Thyroid gland (tissue), 4 donors: ENCODE results near the gene GJC2. TPM values are rescaled to one million over a fixed set of nuclear protein-coding genes. Genes with fewer than 3 reads are reported as not detected.

Experiments
- DNase-seq, 2 donors: peaks; one replicate each; pipeline ENCODE4 v3.0.0-alpha.2; 2019
- H3K27ac ChIP-seq, 3 donors: fragments of 200-600 bp; sonication (generic); 1 replicate in 2 of 3; 2 replicates in 1 of 3; pipeline ENCODE4 v1.5.1; 2016 to 2019; ENCODE audit warnings: mild to moderate bottlenecking in 1 of 3, moderate library complexity in 1 of 3
- H3K27me3 ChIP-seq: fragments of 200-600 bp; sonication (generic); one replicate; pipeline ENCODE4 v1.5.1; 2019
- H3K36me3 ChIP-seq, 2 donors: fragments of 200-600 bp; sonication (generic); one replicate each; pipeline ENCODE4 v1.5.1; 2016 to 2019
- H3K4me1 ChIP-seq, 2 donors: fragments of 200-600 bp; sonication (generic); one replicate each; pipeline ENCODE4 v1.5.1; 2017 to 2019
- H3K4me3 ChIP-seq, 3 donors: fragments of 200-600 bp; sonication (generic); replicated peaks in 1 of 3; 1 replicate in 2 of 3; 2 replicates in 1 of 3; pipeline ENCODE4 v1.5.1; 2016; ENCODE audit warnings: mild to moderate bottlenecking in 1 of 3
- H3K9me3 ChIP-seq: fragments of 200-600 bp; sonication (generic); one replicate; pipeline ENCODE4 v1.5.1; 2017
- POLR2A ChIP-seq, 2 donors: fragments of 450-650 bp; IDR thresholded peaks; one replicate each; pipeline ENCODE4 v1.6.1; 2017; ENCODE audit warnings: antibody characterized with exemption in 2 of 2, mild to moderate bottlenecking in 2 of 2, moderate library complexity in 1 of 2
- WGBS, 2 donors: methylation state at CpG; one replicate each; pipeline ENCODE4 v1.1.5; 2017; 5-methylcytosine and 5-hydroxymethylcytosine counted together
- intact Hi-C: fragments of 100-400 bp; cut with DNase I; formaldehyde crosslinking; loops from one replicate; pipeline ENCODE4 v1.15.1; 2023
- total RNA-seq, 4 donors: library from RNA; depleted of rRNA; stranded (reverse); fragments of >200 nt; gene quantifications; one replicate each; pipeline ENCODE4 v1.2.3, GENCODE V29; 2016
- TF ChIP-seq, protein P1 (sequence below), 6 experiments: fragments of 200-600 bp in 3 of 6; fragments of 450-650 bp in 3 of 6; sonication (generic) in 3 of 6; IDR thresholded peaks; one replicate each; pipeline ENCODE4 v1.5.1; 2016 to 2019; ENCODE audit warnings: antibody characterized with exemption in 6 of 6, mild to moderate bottlenecking in 2 of 6, inconsistent platforms in 1 of 6, moderate library complexity in 1 of 6

Gene GJC2
- total RNA-seq, 4 donors from 2014 or later: 2.1 to 14.0 (median 3.8) TPM

- peak overlapping the region; percentile 49 to 76 (median 71) for H3K27ac ChIP-seq
- H3K27me3 ChIP-seq: no peaks in the 10 kb centered on the region
- H3K4me1 ChIP-seq: peaks cover 0 to 37% of the 10 kb centered on the region in 2 donors
- no peak overlapping the region for H3K4me3 ChIP-seq
- no peak for TF ChIP-seq POLR2A (IDR thresholded peaks at IDR 0.05)
- TF ChIP-seq, protein P1, sequence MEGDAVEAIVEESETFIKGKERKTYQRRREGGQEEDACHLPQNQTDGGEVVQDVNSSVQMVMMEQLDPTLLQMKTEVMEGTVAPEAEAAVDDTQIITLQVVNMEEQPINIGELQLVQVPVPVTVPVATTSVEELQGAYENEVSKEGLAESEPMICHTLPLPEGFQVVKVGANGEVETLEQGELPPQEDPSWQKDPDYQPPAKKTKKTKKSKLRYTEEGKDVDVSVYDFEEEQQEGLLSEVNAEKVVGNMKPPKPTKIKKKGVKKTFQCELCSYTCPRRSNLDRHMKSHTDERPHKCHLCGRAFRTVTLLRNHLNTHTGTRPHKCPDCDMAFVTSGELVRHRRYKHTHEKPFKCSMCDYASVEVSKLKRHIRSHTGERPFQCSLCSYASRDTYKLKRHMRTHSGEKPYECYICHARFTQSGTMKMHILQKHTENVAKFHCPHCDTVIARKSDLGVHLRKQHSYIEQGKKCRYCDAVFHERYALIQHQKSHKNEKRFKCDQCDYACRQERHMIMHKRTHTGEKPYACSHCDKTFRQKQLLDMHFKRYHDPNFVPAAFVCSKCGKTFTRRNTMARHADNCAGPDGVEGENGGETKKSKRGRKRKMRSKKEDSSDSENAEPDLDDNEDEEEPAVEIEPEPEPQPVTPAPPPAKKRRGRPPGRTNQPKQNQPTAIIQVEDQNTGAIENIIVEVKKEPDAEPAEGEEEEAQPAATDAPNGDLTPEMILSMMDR (IDR thresholded peaks at IDR 0.05): no peak
- intact Hi-C loops: no loop called here
- 83 to 86% methylated on average over 2 to 4 of the region's 7 CpGs for WGBS, 2 donors
- no peaks in the 10 kb centered on the region for H3K9me3 ChIP-seq
- H3K36me3 ChIP-seq: peaks cover 12 to 16% of the 10 kb centered on the region in 2 donors
- DNase-seq: no peak
Observed at GRCh38 chr1:228150120-228150460, 360 bp downstream of the GJC2 start.

DNA sequence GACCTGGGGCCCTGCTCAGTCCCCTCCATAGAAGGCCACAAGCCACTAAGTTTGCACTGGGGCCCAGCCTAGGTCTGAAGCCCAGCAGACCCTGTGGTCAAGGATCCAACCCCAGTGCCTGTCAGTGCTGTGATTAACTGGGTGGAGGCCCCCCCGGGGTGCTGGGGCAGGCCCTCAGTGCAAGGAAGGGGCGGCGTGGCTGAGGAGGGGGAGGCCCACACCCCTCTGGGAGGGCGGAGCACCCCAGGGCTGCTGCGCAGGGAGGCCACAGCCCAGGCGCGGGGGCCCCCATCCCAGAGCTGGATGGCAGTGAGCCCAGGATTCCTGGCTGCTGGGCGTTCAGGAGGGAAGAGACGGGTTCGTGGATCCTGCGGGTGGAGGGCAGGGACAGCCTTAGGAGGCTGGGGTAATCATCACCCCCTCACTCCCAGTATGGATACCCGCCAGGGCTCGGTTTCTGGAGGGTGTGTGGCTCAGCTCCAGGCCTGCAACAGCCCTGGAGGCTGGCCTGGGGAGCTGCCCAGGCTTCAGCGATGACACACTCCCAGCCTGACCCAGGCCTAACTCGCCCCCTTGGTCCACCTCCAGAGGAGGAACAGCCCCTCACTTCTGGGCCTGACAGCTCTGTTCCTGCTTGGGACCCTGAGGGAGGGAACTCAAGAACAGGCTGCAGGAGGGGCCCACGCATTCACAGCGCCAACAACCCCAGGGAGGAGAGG lies 890 bp downstream of the GJC2 start:
- WGBS, 2 donors: 20 to 37% methylated on average over 1 to 12 of the region's 17 CpGs
- Histone ChIP-seq H3K36me3 (peaks cover 12 to 16% of the 10 kb centered on the region in 2 donors), H3K4me3 (no peak overlapping the region), H3K9me3 (no peaks in the 10 kb centered on the region), H3K27ac (peak overlapping the region; percentile 49 to 76 (median 71)), H3K27me3 (no peaks in the 10 kb centered on the region), H3K4me1 (peaks cover 0 to 37% of the 10 kb centered on the region in 2 donors)
- peak; percentile 30 to 41 for DNase-seq
- intact Hi-C loops: no loop called here
- TF ChIP-seq, protein P1 (IDR thresholded peaks at IDR 0.05): no peak
- TF ChIP-seq POLR2A (IDR thresholded peaks at IDR 0.05): no peak

DNA sequence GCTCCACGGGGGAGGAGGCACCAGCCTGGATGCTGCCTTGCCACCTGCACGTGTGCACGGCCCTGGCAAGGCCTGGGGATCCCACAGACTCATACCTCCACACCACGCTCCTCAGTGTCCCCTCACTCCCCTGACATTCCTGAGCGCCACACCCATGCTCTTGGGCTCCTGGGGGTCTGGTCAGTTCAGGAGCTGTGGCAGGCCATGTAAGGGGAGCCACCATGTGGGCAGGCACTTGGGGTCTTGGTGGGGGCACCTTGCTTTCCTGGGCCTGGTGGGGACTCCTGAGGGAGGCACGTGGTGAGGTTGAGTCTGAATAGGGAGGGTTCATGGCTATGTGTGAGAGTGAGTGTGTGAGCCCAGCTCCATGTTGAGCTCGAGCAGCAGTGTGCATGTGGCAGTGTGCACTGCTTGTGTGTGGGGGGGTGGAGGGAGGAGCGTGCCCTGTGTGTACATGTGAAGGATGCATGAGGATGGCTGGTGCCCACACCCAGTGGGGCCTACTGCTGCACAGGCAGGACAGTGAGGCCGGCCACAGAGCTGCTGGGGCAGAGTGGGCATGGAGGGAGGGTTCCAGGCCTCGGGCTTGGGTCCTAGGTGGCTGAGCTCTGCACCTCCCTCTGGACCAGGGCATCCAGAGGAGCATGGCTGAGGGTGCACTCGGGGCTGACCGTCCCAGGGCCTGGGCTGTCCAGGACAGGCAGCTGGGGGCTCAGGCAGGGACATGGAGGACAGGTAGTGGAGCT lies 1.6 kb downstream of the GJC2 start:
- Histone ChIP-seq H3K4me1 (peaks cover 0 to 37% of the 10 kb centered on the region in 2 donors), H3K36me3 (peaks cover 9 to 12% of the 10 kb centered on the region in 2 donors), H3K4me3 (no peak overlapping the region), H3K27ac (peak overlapping the region in 2 of 3 donors; percentile 71 to 76), H3K9me3 (no peaks in the 10 kb centered on the region), H3K27me3 (no peaks in the 10 kb centered on the region)
- TF ChIP-seq, protein P1 (IDR thresholded peaks at IDR 0.05): no peak
- TF ChIP-seq POLR2A (IDR thresholded peaks at IDR 0.05): no peak
- intact Hi-C loops: no loop called here
- DNase-seq: no peak
- WGBS, 2 donors: 70 to 73% methylated on average over 10 of the region's 12 CpGs

GRCh38 chr1:228152097-228152917 lies 2.6 kb downstream of the GJC2 start:
- H3K4me1 ChIP-seq: peaks cover 0 to 40% of the 10 kb centered on the region in 2 donors
- DNase-seq: peak in 1 of 2 donors; percentile 2
- no peaks in the 10 kb centered on the region for H3K27me3 ChIP-seq
- H3K9me3 ChIP-seq: no peaks in the 10 kb centered on the region
- H3K36me3 ChIP-seq: peaks cover 3 to 8% of the 10 kb centered on the region in 2 donors
- H3K4me3 ChIP-seq: no peak overlapping the region
- intact Hi-C loops: no loop called here
- H3K27ac ChIP-seq: no peak overlapping the region
- TF ChIP-seq, protein P1 (IDR thresholded peaks at IDR 0.05): no peak
- TF ChIP-seq POLR2A (IDR thresholded peaks at IDR 0.05): no peak
- WGBS, 2 donors: 92 to 93% methylated on average over 11 to 17 of the region's 19 CpGs
